GM23338 (cell line): ENCODE data around the gene MYORG. TPM values are rescaled to one million over a fixed set of nuclear protein-coding genes. Genes with fewer than 3 reads are reported as not detected.

ENCODE experiments used
- ATAC-seq: fragments of 200-7000 bp; cut with Tn5 transposase; 3 replicates; pipeline ENCODE4 v1.9.1; 2020
- DNase-seq: peaks from one replicate; pipeline ENCODE4 v3.0.0-alpha.2; 2015; ENCODE audit warnings: low spot score
- H2AFZ ChIP-seq: fragments of 200-600 bp; sonication (generic); 2 replicates; pipeline ENCODE4 v1.8.0; 2016; ENCODE audit warnings: antibody characterized with exemption, mild to moderate bottlenecking, moderate library complexity
- H3F3A ChIP-seq: fragments of 200-600 bp; sonication (generic); replicated peaks from 2 replicates; pipeline ENCODE4 v1.8.0; 2017; ENCODE audit warnings: antibody characterized with exemption, mixed run types, low read depth
- H3K27ac ChIP-seq: fragments of 200-600 bp; sonication (generic); 2 replicates; pipeline ENCODE4 v1.6.1; 2016; ENCODE audit warnings: low read depth
- H3K27me3 ChIP-seq: fragments of 200-600 bp; sonication (generic); 2 replicates; pipeline ENCODE4 v1.8.0; 2016; ENCODE audit warnings: mild to moderate bottlenecking, mixed run types, moderate library complexity; ENCODE audit not compliant: insufficient read depth
- H3K36me3 ChIP-seq: fragments of 200-600 bp; sonication (generic); 2 replicates; pipeline ENCODE4 v1.8.0; 2016; ENCODE audit warnings: mild to moderate bottlenecking; ENCODE audit not compliant: insufficient read depth
- H3K4me1 ChIP-seq: fragments of 200-600 bp; sonication (generic); 2 replicates; pipeline ENCODE4 v1.8.0; 2016; ENCODE audit warnings: mild to moderate bottlenecking, moderate library complexity; ENCODE audit not compliant: insufficient read depth
- H3K4me2 ChIP-seq: fragments of 200-600 bp; sonication (generic); 2 replicates; pipeline ENCODE4 v1.7.1; 2017; ENCODE audit warnings: mixed run types
- H3K4me3 ChIP-seq: fragments of 200-600 bp; sonication (generic); 2 replicates; pipeline ENCODE4 v1.6.1; 2016; ENCODE audit warnings: mixed run types
- H3K79me2 ChIP-seq: fragments of 200-600 bp; sonication (generic); replicated peaks from 2 replicates; pipeline ENCODE4 v1.8.0; 2017; ENCODE audit warnings: mild to moderate bottlenecking; ENCODE audit not compliant: insufficient read depth
- H3K9me2 ChIP-seq: fragments of 200-600 bp; sonication (generic); 2 replicates; pipeline ENCODE4 v1.8.0; 2017; ENCODE audit not compliant: insufficient read depth
- H4K20me1 ChIP-seq: fragments of 200-600 bp; sonication (generic); replicated peaks from 2 replicates; pipeline ENCODE4 v1.8.0; 2017; ENCODE audit warnings: mild to moderate bottlenecking; ENCODE audit not compliant: insufficient read depth
- H3K27ac Mint-ChIP-seq: 2 replicates; pipeline ENCODE4 v1.8.0; 2020; ENCODE audit warnings: inconsistent platforms, mild to moderate bottlenecking, moderate library complexity, mixed read lengths
- H3K27me3 Mint-ChIP-seq: 3 replicates; pipeline ENCODE4 v1.8.0; 2022; ENCODE audit warnings: low read depth, mild to moderate bottlenecking, moderate library complexity, mixed read lengths, inconsistent platforms; ENCODE audit not compliant: insufficient read depth, poor library complexity
- H3K36me3 Mint-ChIP-seq: 3 replicates; pipeline ENCODE4 v1.8.0; 2021; ENCODE audit warnings: low read depth, mild to moderate bottlenecking, inconsistent platforms, moderate library complexity, mixed read lengths
- H3K4me1 Mint-ChIP-seq: 3 replicates; pipeline ENCODE4 v1.8.0; 2020; ENCODE audit warnings: mild to moderate bottlenecking, inconsistent platforms, mixed read lengths
- H3K4me3 Mint-ChIP-seq: 3 replicates; pipeline ENCODE4 v1.8.0; 2021; ENCODE audit warnings: moderate library complexity, mild to moderate bottlenecking, inconsistent platforms, mixed read lengths
- H3K9me3 Mint-ChIP-seq: 3 replicates; pipeline ENCODE4 v1.8.0; 2020; ENCODE audit warnings: moderate library complexity, mild to moderate bottlenecking, inconsistent platforms, mixed read lengths
- CREB1 ChIP-seq: fragments of 250-450 bp; sonication (Bioruptor Pico); IDR thresholded peaks from 2 replicates; pipeline ENCODE4 v1.5.0; 2020; ENCODE audit warnings: low read depth, mild to moderate bottlenecking, moderate library complexity
- CTCF ChIP-seq, 2 experiments: fragments of 200-600 bp in 1 of 2; sonication (generic) in 1 of 2; conservative IDR thresholded peaks; 2 replicates each; pipeline versions ENCODE4 v1.5.1 to v1.6.1; 2016 to 2017; ENCODE audit warnings: antibody characterized with exemption in 2 of 2, low read depth in 2 of 2, mild to moderate bottlenecking in 2 of 2, moderate library complexity in 1 of 2
- ETS1 ChIP-seq: IDR thresholded peaks from 2 replicates; pipeline ENCODE4 v1.6.1; 2016; ENCODE audit warnings: antibody characterized with exemption
- EZH2 ChIP-seq: fragments of 200-600 bp; sonication (generic); IDR thresholded peaks from one replicate; pipeline ENCODE4 v1.8.0; 2017; ENCODE audit warnings: antibody characterized with exemption, mild to moderate bottlenecking, low read depth; ENCODE audit not compliant: unreplicated experiment
- EZH2phosphoT487 ChIP-seq: fragments of 200-600 bp; sonication (generic); IDR thresholded peaks from one replicate; pipeline ENCODE4 v1.8.1; 2018; ENCODE audit warnings: antibody characterized with exemption; ENCODE audit not compliant: unreplicated experiment
- JUNB ChIP-seq: IDR thresholded peaks from one replicate; pipeline ENCODE4 v1.6.1; 2016; ENCODE audit warnings: antibody characterized with exemption; ENCODE audit not compliant: unreplicated experiment
- NANOG ChIP-seq: IDR thresholded peaks from 2 replicates; pipeline ENCODE4 v1.6.1; 2016; ENCODE audit warnings: antibody characterized with exemption, borderline replicate concordance
- POLR2AphosphoS5 ChIP-seq: IDR thresholded peaks from 2 replicates; pipeline ENCODE4 v1.6.1; 2016; ENCODE audit warnings: antibody characterized with exemption, low read depth
- STAT1 ChIP-seq: IDR thresholded peaks from one replicate; pipeline ENCODE4 v1.6.1; 2016; ENCODE audit warnings: antibody characterized with exemption; ENCODE audit not compliant: unreplicated experiment
- ZNF114 ChIP-seq: fragments of 250-450 bp; sonication (Bioruptor Pico); IDR thresholded peaks from 2 replicates; pipeline ENCODE4 v1.5.0; 2020; ENCODE audit warnings: mild to moderate bottlenecking, moderate library complexity
- ZNF331 ChIP-seq: fragments of 250-450 bp; sonication (Bioruptor Pico); IDR thresholded peaks from 2 replicates; pipeline ENCODE4 v1.5.0; 2020; ENCODE audit warnings: low read depth, mild to moderate bottlenecking, moderate library complexity
- polyA plus RNA-seq: library from polyadenylated mRNA; unstranded; fragments of >200 nt; fragmentation: Nextera tagmentation; extraction: Ambion mirVana; gene quantifications from 2 replicates; pipeline ENCODE4 v1.2.1, GENCODE V29; 2016
- total RNA-seq: library from RNA; depleted of rRNA; stranded (reverse); fragments of >200 nt; shearing (Covaris generic); gene quantifications from 2 replicates; pipeline ENCODE4 v1.2.3, GENCODE V29; 2014

Gene MYORG
- total and polyA plus RNA-seq, 2 experiments from 2014 or later: 1.5 to 7.3 TPM

GRCh38 chr9:34334337-34334824, 42.3 kb downstream of the MYORG start:
- no peak overlapping the region for H2AFZ ChIP-seq
- Mint-ChIP-seq H3K27ac (peak overlapping the region; percentile 49), H3K9me3 (no peaks in the 10 kb centered on the region), H3K4me1 (peaks cover 24% of the 10 kb centered on the region), H3K4me3 (peak overlapping the region; percentile 2; the same call in 1 of the 3 replicates), H3K36me3 (peaks cover 9% of the 10 kb centered on the region; the same call in 1 of the 3 replicates), H3K27me3 (peaks cover 11% of the 10 kb centered on the region)
- DNase-seq (peak; percentile 58), ATAC-seq (peak; percentile 15)
- H3K4me3 ChIP-seq: peak overlapping the region; percentile 5; the same call in 1 of the 2 replicates
- H4K20me1 ChIP-seq: no peaks in the 10 kb centered on the region; the same call in 1 of the 2 replicates
- no peaks in the 10 kb centered on the region for H3K9me2 ChIP-seq
- peak overlapping the region; percentile 1; the same call in 1 of the 2 replicates for H3K27ac ChIP-seq
- TF ChIP-seq EZH2phosphoT487 (no peak), ETS1 (no peak), ZNF331 (CRISPR knock-in tag) (no peak), STAT1 (no peak)
- H3K4me1 ChIP-seq: peaks cover 19% of the 10 kb centered on the region
- no peaks in the 10 kb centered on the region for H3K36me3 ChIP-seq
- H3F3A ChIP-seq: 0 out of 2 replicates have a peak, but pooled peaks cover 2% of the 10 kb centered on the region
- no peaks in the 10 kb centered on the region for H3K27me3 ChIP-seq
- H3K79me2 ChIP-seq: peaks cover 5% of the 10 kb centered on the region; the same call in 1 of the 2 replicates
- peak overlapping the region; percentile 33 for H3K4me2 ChIP-seq

- no peaks in the 10 kb centered on the region for H3K9me3 Mint-ChIP-seq
- no peak overlapping the region for H3K27ac Mint-ChIP-seq
- Histone ChIP-seq H2AFZ (no peak overlapping the region), H4K20me1 (no peaks in the 10 kb centered on the region; the same call in 1 of the 2 replicates), H3K4me1 (peaks cover 19% of the 10 kb centered on the region), H3K9me2 (no peaks in the 10 kb centered on the region), H3K36me3 (no peaks in the 10 kb centered on the region), H3K27ac (0 out of 2 replicates have a peak overlapping the region, but pooled peaks have one; percentile 1), H3K79me2 (peaks cover 5% of the 10 kb centered on the region; the same call in 1 of the 2 replicates), H3F3A (0 out of 2 replicates have a peak, but pooled peaks cover 2% of the 10 kb centered on the region), H3K4me2 (peak overlapping the region; percentile 33), H3K4me3 (peak overlapping the region; percentile 5; the same call in 1 of the 2 replicates), H3K27me3 (no peaks in the 10 kb centered on the region)
- DNase-seq (no peak), ATAC-seq (no peak)
- peaks cover 15% of the 10 kb centered on the region for H3K27me3 Mint-ChIP-seq
- H3K36me3 Mint-ChIP-seq: peaks cover 5% of the 10 kb centered on the region; the same call in 1 of the 3 replicates
- H3K4me3 Mint-ChIP-seq: no peak overlapping the region; the same call in 2 of the 3 replicates
- peaks cover 24% of the 10 kb centered on the region for H3K4me1 Mint-ChIP-seq
- TF ChIP-seq EZH2phosphoT487 (no peak), EZH2 (no peak), ETS1 (no peak), JUNB (no peak), STAT1 (no peak), CTCF (conservative IDR thresholded peaks at IDR 0.05; ENCODE audit: low read depth in 2 of 2) (no peak), ZNF331 (CRISPR knock-in tag) (no peak), CREB1 (CRISPR knock-in tag) (no peak), POLR2AphosphoS5 (no peak), NANOG (no peak), ZNF114 (CRISPR knock-in tag) (no peak)
These were observed 42.9 kb downstream of the MYORG start for GRCh38 chr9:34333836-34334235.
